GM12878 (cell line): ENCODE measurements around the gene CACNA1S.

Source experiments
- ATF2 ChIP-seq: IDR thresholded peaks from 2 replicates; pipeline ENCODE4 v1.6.1; 2012; ENCODE audit warnings: low read length, inconsistent platforms
- CEBPB ChIP-seq, 2 experiments: fragments of 150-350 bp in 1 of 2; IDR thresholded peaks; 2 replicates each; pipeline ENCODE4 v1.6.1; 2012 to 2014; ENCODE audit warnings: low read depth in 2 of 2, low read length in 2 of 2, borderline replicate concordance in 1 of 2, inconsistent platforms in 1 of 2
- CHD2 ChIP-seq: IDR thresholded peaks from 2 replicates; pipeline ENCODE4 v1.6.1; 2011; ENCODE audit warnings: low read depth, low read length, improper control_type of control experiment, borderline replicate concordance
- ESRRA ChIP-seq: IDR thresholded peaks from 2 replicates; pipeline ENCODE4 v1.6.1; 2012; ENCODE audit warnings: mild to moderate bottlenecking, low read length, improper control_type of control experiment
- JUNB ChIP-seq: IDR thresholded peaks from 2 replicates; pipeline ENCODE4 v1.6.1; 2016; ENCODE audit warnings: antibody characterized with exemption, mild to moderate bottlenecking
- MYC ChIP-seq: IDR thresholded peaks from 2 replicates; pipeline ENCODE4 v1.6.1; 2011; ENCODE audit warnings: mild to moderate bottlenecking, low read length, moderate library complexity, inconsistent platforms; ENCODE audit not compliant: insufficient read depth, insufficient replicate concordance, insufficient read length, severe bottlenecking
- POLR2A ChIP-seq: IDR thresholded peaks from 2 replicates; pipeline ENCODE4 v1.6.1; 2011; ENCODE audit warnings: low read depth, mild to moderate bottlenecking, low read length
- RAD51 ChIP-seq: fragments of 450-650 bp; IDR thresholded peaks from 2 replicates; pipeline ENCODE4 v1.6.1; 2016; ENCODE audit warnings: moderate library complexity, mild to moderate bottlenecking, inconsistent platforms
- RFX5 ChIP-seq: IDR thresholded peaks from 2 replicates; pipeline ENCODE4 v1.6.1; 2011; ENCODE audit warnings: low read depth, low read length, improper control_type of control experiment
- SMAD1 ChIP-seq: fragments of 450-650 bp; IDR thresholded peaks from 2 replicates; pipeline ENCODE4 v1.6.1; 2018; ENCODE audit warnings: mild to moderate bottlenecking, low read depth; ENCODE audit not compliant: partially characterized antibody
- ZZZ3 ChIP-seq: IDR thresholded peaks from 2 replicates; pipeline ENCODE4 v1.6.1; 2011; ENCODE audit warnings: low read depth; ENCODE audit not compliant: control insufficient read depth, insufficient read length
- TF ChIP-seq, protein P1 (sequence below), 3 experiments: IDR thresholded peaks in 2 of 3; conservative IDR thresholded peaks in 1 of 3; 2 replicates each; pipeline ENCODE4 v1.5.1; 2011; ENCODE audit warnings: low read depth in 3 of 3, low read length in 3 of 3, mild to moderate bottlenecking in 3 of 3, control low read depth in 2 of 3, moderate library complexity in 2 of 3, inconsistent platforms in 1 of 3, mixed read lengths in 1 of 3; ENCODE audit not compliant: control insufficient read depth in 2 of 3, insufficient read depth in 1 of 3; ENCODE audit errors: extremely low read depth in 1 of 3
- TF ChIP-seq, protein P2 (sequence below): fragments of 450-650 bp; IDR thresholded peaks from 2 replicates; pipeline ENCODE4 v1.6.1; 2017; ENCODE audit warnings: mild to moderate bottlenecking, low read depth, inconsistent platforms; ENCODE audit not compliant: poor library complexity, severe bottlenecking
- TF ChIP-seq, protein P3 (sequence below): IDR thresholded peaks from 2 replicates; pipeline ENCODE4 v1.6.1; 2012; ENCODE audit warnings: low read depth, low read length, improper control_type of control experiment

DNA sequence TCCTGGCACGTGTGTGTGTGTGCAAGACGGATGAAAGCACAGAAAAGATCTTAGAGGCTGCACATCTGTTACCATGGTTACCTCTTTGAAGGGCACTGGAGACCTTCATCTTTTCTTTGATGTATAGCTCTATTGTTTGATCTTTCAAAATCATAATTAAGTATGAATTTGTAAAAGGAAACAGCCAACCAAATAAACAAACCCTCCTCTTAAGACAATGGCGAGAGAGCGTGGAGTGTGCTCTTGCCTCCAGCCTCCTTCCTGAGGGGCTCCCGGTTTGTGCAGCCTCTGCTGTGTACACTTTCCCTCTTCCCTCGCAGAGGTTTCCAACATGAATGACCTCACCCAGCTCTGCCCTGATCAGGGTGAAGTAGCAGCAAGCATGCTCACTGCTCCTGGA, 27.9 kb downstream of the CACNA1S start:
- TF ChIP-seq ATF2: no peak
- TF ChIP-seq RAD51: no peak
- TF ChIP-seq, protein P1, sequence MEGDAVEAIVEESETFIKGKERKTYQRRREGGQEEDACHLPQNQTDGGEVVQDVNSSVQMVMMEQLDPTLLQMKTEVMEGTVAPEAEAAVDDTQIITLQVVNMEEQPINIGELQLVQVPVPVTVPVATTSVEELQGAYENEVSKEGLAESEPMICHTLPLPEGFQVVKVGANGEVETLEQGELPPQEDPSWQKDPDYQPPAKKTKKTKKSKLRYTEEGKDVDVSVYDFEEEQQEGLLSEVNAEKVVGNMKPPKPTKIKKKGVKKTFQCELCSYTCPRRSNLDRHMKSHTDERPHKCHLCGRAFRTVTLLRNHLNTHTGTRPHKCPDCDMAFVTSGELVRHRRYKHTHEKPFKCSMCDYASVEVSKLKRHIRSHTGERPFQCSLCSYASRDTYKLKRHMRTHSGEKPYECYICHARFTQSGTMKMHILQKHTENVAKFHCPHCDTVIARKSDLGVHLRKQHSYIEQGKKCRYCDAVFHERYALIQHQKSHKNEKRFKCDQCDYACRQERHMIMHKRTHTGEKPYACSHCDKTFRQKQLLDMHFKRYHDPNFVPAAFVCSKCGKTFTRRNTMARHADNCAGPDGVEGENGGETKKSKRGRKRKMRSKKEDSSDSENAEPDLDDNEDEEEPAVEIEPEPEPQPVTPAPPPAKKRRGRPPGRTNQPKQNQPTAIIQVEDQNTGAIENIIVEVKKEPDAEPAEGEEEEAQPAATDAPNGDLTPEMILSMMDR (IDR thresholded peaks at IDR 0.05 in 2 of 3, conservative IDR thresholded peaks at IDR 0.05 in 1 of 3; ENCODE audit: control insufficient read depth in 2 of 3, extremely low read depth in 1 of 3, insufficient read depth in 1 of 3, low read depth in 3 of 3, low read length in 3 of 3): no peak
- no peak for TF ChIP-seq SMAD1
- TF ChIP-seq CHD2: no peak
- no peak for TF ChIP-seq JUNB
- TF ChIP-seq ESRRA: no peak
- TF ChIP-seq, protein P2, sequence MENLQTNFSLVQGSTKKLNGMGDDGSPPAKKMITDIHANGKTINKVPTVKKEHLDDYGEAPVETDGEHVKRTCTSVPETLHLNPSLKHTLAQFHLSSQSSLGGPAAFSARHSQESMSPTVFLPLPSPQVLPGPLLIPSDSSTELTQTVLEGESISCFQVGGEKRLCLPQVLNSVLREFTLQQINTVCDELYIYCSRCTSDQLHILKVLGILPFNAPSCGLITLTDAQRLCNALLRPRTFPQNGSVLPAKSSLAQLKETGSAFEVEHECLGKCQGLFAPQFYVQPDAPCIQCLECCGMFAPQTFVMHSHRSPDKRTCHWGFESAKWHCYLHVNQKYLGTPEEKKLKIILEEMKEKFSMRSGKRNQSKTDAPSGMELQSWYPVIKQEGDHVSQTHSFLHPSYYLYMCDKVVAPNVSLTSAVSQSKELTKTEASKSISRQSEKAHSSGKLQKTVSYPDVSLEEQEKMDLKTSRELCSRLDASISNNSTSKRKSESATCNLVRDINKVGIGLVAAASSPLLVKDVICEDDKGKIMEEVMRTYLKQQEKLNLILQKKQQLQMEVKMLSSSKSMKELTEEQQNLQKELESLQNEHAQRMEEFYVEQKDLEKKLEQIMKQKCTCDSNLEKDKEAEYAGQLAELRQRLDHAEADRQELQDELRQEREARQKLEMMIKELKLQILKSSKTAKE: no peak
- TF ChIP-seq ZZZ3: no peak
- TF ChIP-seq POLR2A: no peak
- TF ChIP-seq, protein P3, sequence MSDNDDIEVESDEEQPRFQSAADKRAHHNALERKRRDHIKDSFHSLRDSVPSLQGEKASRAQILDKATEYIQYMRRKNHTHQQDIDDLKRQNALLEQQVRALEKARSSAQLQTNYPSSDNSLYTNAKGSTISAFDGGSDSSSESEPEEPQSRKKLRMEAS: no peak
- TF ChIP-seq RFX5: no peak
- no peak for TF ChIP-seq CEBPB (IDR thresholded peaks at IDR 0.05; ENCODE audit: borderline replicate concordance in 1 of 2, low read depth in 2 of 2, low read length in 2 of 2)
- no peak for TF ChIP-seq MYC
